B cell (primary cell): Measurements from ENCODE around the gene OR10G3.

Source experiments
- CTCF ChIP-seq: fragments of 200-600 bp; IDR thresholded peaks from one replicate; pipeline ENCODE4 v1.8.0; 2022; ENCODE audit warnings: antibody characterized with exemption, mild to moderate bottlenecking
- EZH2 ChIP-seq: IDR thresholded peaks from 2 replicates; pipeline ENCODE4 v1.6.1; 2012; ENCODE audit warnings: borderline replicate concordance, low read depth, mild to moderate bottlenecking, moderate library complexity, low read length; ENCODE audit not compliant: insufficient read depth, poor library complexity, severe bottlenecking

- TF ChIP-seq CTCF, result no peak
- no peak for TF ChIP-seq EZH2
These were observed 4.2 kb downstream of the OR10G3 start for GRCh38 chr14:21575661-21576060.
